Endothelial cell of umbilical vein (primary cell): ENCODE data around the gene MAPT. TPM values are rescaled to one million over a fixed set of nuclear protein-coding genes. Genes with fewer than 3 reads are reported as not detected.

Experiments
- BruUV-seq: library from RNA; stranded (reverse); fragments of 400-500 nt; replicated peaks from 2 replicates; lab custom pipeline; 2021; lab: Mats Ljungman, UMichigan
- CTCF ChIA-PET: fragments of 300-600, 350-600 bp; sonication (Branson Sonifier 250); formaldehyde crosslinking; loops from one replicate; lab custom pipeline; 2021; ENCODE audit warnings: antibody characterized with exemption, inconsistent platforms; lab: Charles Lee
- POLR2A ChIA-PET: fragments of 300-600, 350-600 bp; sonication (Branson Sonifier 250); formaldehyde crosslinking; loops from one replicate; lab custom pipeline; 2021; ENCODE audit warnings: antibody characterized with exemption, inconsistent platforms; lab: Charles Lee
- DNase-seq: peaks from one replicate; pipeline ENCODE4 v3.0.0-alpha.2; 2011; ENCODE audit warnings: low read depth, low spot score
- FAIRE-seq: peaks from 2 replicates; lab custom pipeline; 2011; peaks lifted over from hg19 to GRCh38; lab: Jason Lieb, UNC
- H2AFZ ChIP-seq: 2 replicates; pipeline ENCODE4 v1.6.0; 2012; ENCODE audit warnings: low read depth, low read length, control low read depth, inconsistent platforms
- H3K27ac ChIP-seq: 2 replicates; pipeline ENCODE4 v1.5.1; 2011; ENCODE audit warnings: low read depth, mild to moderate bottlenecking, control low read depth, low read length, moderate library complexity; ENCODE audit not compliant: insufficient read depth
- H3K27me3 ChIP-seq, 2 experiments: 2 replicates each; pipeline versions ENCODE4 v1.6.0 to v1.6.1; 2011; ENCODE audit warnings: low read length in 2 of 2, mixed read lengths in 1 of 2; ENCODE audit not compliant: control insufficient read depth in 2 of 2, insufficient read depth in 2 of 2
- H3K36me3 ChIP-seq, 2 experiments: 2 replicates in 1 of 2; 3 replicates in 1 of 2; pipeline ENCODE4 v1.5.1; 2011; ENCODE audit warnings: low read length in 2 of 2, mild to moderate bottlenecking in 1 of 2, moderate library complexity in 1 of 2; ENCODE audit not compliant: control insufficient read depth in 2 of 2, insufficient read depth in 2 of 2; ENCODE audit errors: extremely low read depth in 1 of 2
- H3K4me1 ChIP-seq: 3 replicates; pipeline ENCODE4 v1.5.1; 2011; ENCODE audit warnings: mild to moderate bottlenecking, low read length; ENCODE audit not compliant: control insufficient read depth, insufficient read depth; ENCODE audit errors: extremely low read depth
- H3K4me2 ChIP-seq: 2 replicates; pipeline ENCODE4 v1.6.1; 2011; ENCODE audit warnings: low read length, control low read depth, mixed read lengths; ENCODE audit not compliant: insufficient read depth
- H3K4me3 ChIP-seq, 3 experiments: fragments of 200-600 bp in 1 of 3; sonication (generic), shearing (Covaris generic) in 1 of 3; replicated peaks in 1 of 3; 2 replicates each; pipeline ENCODE4 v1.5.1; 2011 to 2016; ENCODE audit warnings: control low read depth in 3 of 3, low read length in 3 of 3, mild to moderate bottlenecking in 2 of 3, inconsistent platforms in 1 of 3, low read depth in 1 of 3, moderate library complexity in 1 of 3; ENCODE audit not compliant: insufficient read depth in 1 of 3
- H3K79me2 ChIP-seq: 2 replicates; pipeline ENCODE4 v1.6.0; 2012; ENCODE audit warnings: low read length, inconsistent platforms; ENCODE audit not compliant: control insufficient read depth, insufficient read depth
- H3K9ac ChIP-seq: replicated peaks from 2 replicates; pipeline ENCODE3; 2011; ENCODE audit warnings: low read length, control low read depth; ENCODE audit not compliant: insufficient read depth; ENCODE audit errors: extremely low read depth
- H3K9me1 ChIP-seq: replicated peaks from 3 replicates; pipeline ENCODE4 v1.6.0; 2011; ENCODE audit warnings: mild to moderate bottlenecking, low read length; ENCODE audit not compliant: control insufficient read depth, insufficient read depth; ENCODE audit errors: extremely low read depth
- H3K9me3 ChIP-seq: replicated peaks from 2 replicates; pipeline ENCODE4 v1.5.1; 2012; ENCODE audit warnings: low read length, inconsistent platforms; ENCODE audit not compliant: control insufficient read depth, insufficient read depth
- H4K20me1 ChIP-seq: replicated peaks from 2 replicates; pipeline ENCODE3; 2011; ENCODE audit warnings: mild to moderate bottlenecking, low read length; ENCODE audit not compliant: control insufficient read depth, insufficient read depth; ENCODE audit errors: extremely low read depth
- EZH2 ChIP-seq: IDR thresholded peaks from 2 replicates; pipeline ENCODE4 v1.6.1; 2012; ENCODE audit warnings: borderline replicate concordance, low read depth, mild to moderate bottlenecking, moderate library complexity, low read length, inconsistent platforms; ENCODE audit not compliant: severe bottlenecking
- FOS ChIP-seq: IDR thresholded peaks from 2 replicates; pipeline ENCODE4 v1.6.1; 2011; ENCODE audit warnings: mild to moderate bottlenecking, low read length, moderate library complexity, borderline replicate concordance; ENCODE audit not compliant: insufficient read depth
- GATA2 ChIP-seq: IDR thresholded peaks from 2 replicates; pipeline ENCODE4 v1.7.0; 2011; ENCODE audit warnings: low read depth, mild to moderate bottlenecking, moderate library complexity, mixed read lengths, low read length; ENCODE audit not compliant: insufficient read length, insufficient read depth
- JUN ChIP-seq: IDR thresholded peaks from 2 replicates; pipeline ENCODE4 v1.6.1; 2011; ENCODE audit warnings: borderline replicate concordance, low read depth; ENCODE audit not compliant: insufficient read length, insufficient read depth
- MYC ChIP-seq: IDR thresholded peaks from one replicate; pipeline ENCODE4 v1.6.1; 2011; ENCODE audit warnings: mild to moderate bottlenecking, low read depth, low read length
- POLR2A ChIP-seq: IDR thresholded peaks from 2 replicates; pipeline ENCODE4 v1.6.1; 2012; ENCODE audit warnings: low read depth, mild to moderate bottlenecking, control low read depth, low read length
- POLR2AphosphoS5 ChIP-seq: IDR thresholded peaks from 2 replicates; pipeline ENCODE4 v1.6.1; 2012; ENCODE audit warnings: low read depth, mild to moderate bottlenecking, control low read depth, low read length, moderate library complexity; ENCODE audit not compliant: insufficient read depth
- dilution Hi-C: fragments of 300-500 bp; cut with MboI; formaldehyde crosslinking; loops from one replicate; pipeline ENCODE4 v1.15.0; 2019; ENCODE audit warnings: low sequenced_read_pairs; ENCODE audit not compliant: extremely low pct_ligation_motif_present
- intact Hi-C: fragments of 100-400 bp; cut with micrococcal nuclease; formaldehyde crosslinking; loops from one replicate; pipeline ENCODE4 v1.10.0; 2022
- polyA plus RNA-seq, 4 experiments: library from polyadenylated mRNA; depleted of rRNA in 3 of 4; stranded (reverse) in 3 of 4; unstranded in 1 of 4; fragments of >200 nt; gene quantifications; 2 replicates each; pipeline versions ENCODE4 v1.2.1 to v1.2.3, GENCODE V29; 2011 to 2012; ENCODE audit warnings: missing spikeins in 1 of 4
- total RNA-seq: library from RNA; stranded (reverse); gene quantifications from 2 replicates; pipeline ENCODE4 v1.2.3, GENCODE V29; 2021
- TF ChIP-seq, protein P1 (sequence below), 2 donors: IDR thresholded peaks; 1 replicate in 1 of 2; 2 replicates in 1 of 2; pipeline ENCODE4 v1.5.1; 2011; ENCODE audit warnings: low read length in 2 of 2, mild to moderate bottlenecking in 2 of 2, moderate library complexity in 2 of 2, control low read depth in 1 of 2, inconsistent platforms in 1 of 2, low read depth in 1 of 2; ENCODE audit not compliant: insufficient read depth in 1 of 2; ENCODE audit errors: extremely low read depth in 1 of 2
- TF ChIP-seq, protein P2 (sequence below): IDR thresholded peaks from 2 replicates; pipeline ENCODE4 v1.6.1; 2011; ENCODE audit not compliant: insufficient read depth, insufficient read length

The MAPT gene
- total and polyA plus RNA-seq, 2 donors (not counting 3 experiments of a cell fraction or from before 2014, with no cell fraction given) = 0.04 to 0.51 TPM

DNA sequence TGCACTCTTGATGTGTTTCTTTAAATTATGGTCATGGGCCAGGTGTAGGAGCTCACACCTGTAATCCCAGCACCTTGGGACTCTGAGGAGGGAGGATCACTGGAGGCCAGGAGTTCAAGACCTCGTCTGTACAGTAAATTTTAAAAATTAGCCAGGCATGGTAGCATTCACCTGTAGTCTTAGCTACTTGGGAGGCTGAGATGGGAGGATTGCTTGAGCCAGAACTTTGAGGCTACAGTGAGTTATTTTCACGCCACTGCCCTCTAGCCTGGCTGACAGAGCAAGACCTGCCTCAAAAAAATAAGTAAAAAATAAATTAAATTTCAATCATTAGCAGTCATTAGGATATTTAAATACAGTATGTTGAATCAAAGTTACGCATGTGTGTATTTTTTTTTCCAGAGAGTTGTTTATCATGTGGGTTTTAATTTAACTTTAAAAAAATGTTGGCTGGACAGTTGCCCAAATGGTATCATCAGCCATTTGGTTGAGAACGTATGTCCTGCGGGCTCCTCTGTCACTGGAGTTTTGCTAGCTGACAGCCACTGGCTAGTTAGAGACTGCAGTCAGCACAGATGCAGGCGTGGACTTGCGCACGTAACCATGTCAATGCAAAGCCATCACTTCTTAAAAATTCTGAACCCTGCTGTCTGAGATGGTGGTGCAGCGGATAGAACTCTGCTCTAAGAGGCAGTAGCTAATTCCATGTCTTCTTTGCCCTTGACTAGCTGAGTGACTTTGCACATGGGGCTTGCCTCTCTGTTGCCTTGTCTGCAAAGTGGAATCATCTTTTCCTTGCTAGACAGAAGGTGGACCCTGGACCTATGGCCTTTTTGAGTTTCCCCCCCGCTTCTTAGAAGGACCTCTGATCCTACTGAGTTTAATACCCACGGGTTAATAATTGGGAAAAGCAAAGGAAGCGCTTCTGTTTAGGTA, 40.0 kb downstream of the MAPT start:
- H4K20me1 ChIP-seq = no peaks in the 10 kb centered on the region
- ChIA-PET CTCF (interaction anchor here (1.0 kb wide), 1 partner anchor 15 kb away, joined by 3 read pairs; no protein-coding TSS in a partner anchor), POLR2A (no interaction called here)
- DNase-seq (no peak), FAIRE-seq (no peak)
- no peak overlapping the region for H3K4me2 ChIP-seq
- H3K79me2 ChIP-seq = no peaks in the 10 kb centered on the region
- BruUV-seq = no TSS peak
- no peak overlapping the region for H3K4me3 ChIP-seq
- H3K36me3 ChIP-seq = no peaks in the 10 kb centered on the region
- dilution Hi-C loops = no loop called here
- TF ChIP-seq EZH2 (no peak), MYC (no peak), POLR2A (no peak), POLR2AphosphoS5 (no peak), GATA2 (no peak), FOS (no peak), JUN (no peak)
- TF ChIP-seq, protein P1, sequence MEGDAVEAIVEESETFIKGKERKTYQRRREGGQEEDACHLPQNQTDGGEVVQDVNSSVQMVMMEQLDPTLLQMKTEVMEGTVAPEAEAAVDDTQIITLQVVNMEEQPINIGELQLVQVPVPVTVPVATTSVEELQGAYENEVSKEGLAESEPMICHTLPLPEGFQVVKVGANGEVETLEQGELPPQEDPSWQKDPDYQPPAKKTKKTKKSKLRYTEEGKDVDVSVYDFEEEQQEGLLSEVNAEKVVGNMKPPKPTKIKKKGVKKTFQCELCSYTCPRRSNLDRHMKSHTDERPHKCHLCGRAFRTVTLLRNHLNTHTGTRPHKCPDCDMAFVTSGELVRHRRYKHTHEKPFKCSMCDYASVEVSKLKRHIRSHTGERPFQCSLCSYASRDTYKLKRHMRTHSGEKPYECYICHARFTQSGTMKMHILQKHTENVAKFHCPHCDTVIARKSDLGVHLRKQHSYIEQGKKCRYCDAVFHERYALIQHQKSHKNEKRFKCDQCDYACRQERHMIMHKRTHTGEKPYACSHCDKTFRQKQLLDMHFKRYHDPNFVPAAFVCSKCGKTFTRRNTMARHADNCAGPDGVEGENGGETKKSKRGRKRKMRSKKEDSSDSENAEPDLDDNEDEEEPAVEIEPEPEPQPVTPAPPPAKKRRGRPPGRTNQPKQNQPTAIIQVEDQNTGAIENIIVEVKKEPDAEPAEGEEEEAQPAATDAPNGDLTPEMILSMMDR (IDR thresholded peaks at IDR 0.05; ENCODE audit: extremely low read depth in 1 of 2, insufficient read depth in 1 of 2, low read depth in 1 of 2, low read length in 2 of 2) = no peak
- TF ChIP-seq, protein P2, sequence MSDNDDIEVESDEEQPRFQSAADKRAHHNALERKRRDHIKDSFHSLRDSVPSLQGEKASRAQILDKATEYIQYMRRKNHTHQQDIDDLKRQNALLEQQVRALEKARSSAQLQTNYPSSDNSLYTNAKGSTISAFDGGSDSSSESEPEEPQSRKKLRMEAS = no peak
- peaks cover 0 to 3% of the 10 kb centered on the region in 2 experiments for H3K27me3 ChIP-seq
- H3K27ac ChIP-seq = no peak overlapping the region
- no peaks in the 10 kb centered on the region for H3K4me1 ChIP-seq
- H3K9ac ChIP-seq = no peak overlapping the region
- H3K9me3 ChIP-seq = no peaks in the 10 kb centered on the region
- H2AFZ ChIP-seq = no peak overlapping the region
- no peaks in the 10 kb centered on the region for H3K9me1 ChIP-seq
- intact Hi-C loops = no loop called here
